K562 (cell line): Measurements from ENCODE around the gene PGPEP1. TPM values are rescaled to one million over a fixed set of nuclear protein-coding genes. Genes with fewer than 3 reads are reported as not detected.

Experiments used
- ATAC-seq: fragments of 200-7000 bp; cut with Tn5 transposase; 3 replicates; pipeline ENCODE4 v1.9.1; 2020; ENCODE audit warnings: moderate library complexity
- BruUV-seq: library from RNA; stranded (reverse); fragments of 400-500 nt; replicated peaks from 2 replicates; lab custom pipeline; 2021; lab: Mats Ljungman, UMichigan
- CTCF ChIA-PET: fragments of 300-600 bp; formaldehyde crosslinking; extraction: SDS; loops from one replicate; lab custom pipeline; 2021; ENCODE audit warnings: low intra/inter-chr PET ratio; lab: Yijun Ruan, JAX
- POLR2A ChIA-PET: fragments of 300-600, 350-650 bp; sonication (Branson Sonifier 250); formaldehyde crosslinking; extraction: SDS; loops from one replicate; lab custom pipeline; 2021; ENCODE audit warnings: antibody characterized with exemption, inconsistent platforms; lab: Yijun Ruan, JAX
- DNase-seq, 4 experiments: peaks; one replicate each; pipeline versions ENCODE4 v3.0.0 to v3.0.0-alpha.2; 2011 to 2018; ENCODE audit warnings: low spot score in 3 of 4, mixed read lengths in 3 of 4; ENCODE audit errors: extremely low read depth in 1 of 4
- FAIRE-seq: peaks from 2 replicates; lab custom pipeline; 2011; peaks lifted over from hg19 to GRCh38; lab: Jason Lieb, UNC
- H2AFZ ChIP-seq: 2 replicates; pipeline ENCODE4 v1.6.0; 2011; ENCODE audit warnings: low read depth, low read length, control low read depth, inconsistent platforms
- H3K27ac ChIP-seq: fragments of 200-600 bp; 3 replicates; pipeline ENCODE4 v1.8.0; 2011; ENCODE audit warnings: low read depth, mild to moderate bottlenecking, control low read depth, inconsistent platforms, low read length, moderate library complexity, mixed read lengths; ENCODE audit errors: extremely low read depth
- H3K27me3 ChIP-seq, 2 experiments: fragments of 300-600 bp in 1 of 2; 2 replicates in 1 of 2; 3 replicates in 1 of 2; pipeline versions ENCODE4 v1.6.0 to v1.8.0; 2011; ENCODE audit warnings: inconsistent platforms in 2 of 2, low read length in 2 of 2, mild to moderate bottlenecking in 1 of 2, mixed read lengths in 1 of 2, moderate library complexity in 1 of 2; ENCODE audit not compliant: control insufficient read depth in 2 of 2, insufficient read depth in 2 of 2
- H3K36me3 ChIP-seq: fragments of 300-600 bp; 3 replicates; pipeline ENCODE4 v1.8.0; 2011; ENCODE audit warnings: mild to moderate bottlenecking, low read length, inconsistent platforms; ENCODE audit not compliant: control insufficient read depth, insufficient read depth
- H3K4me1 ChIP-seq, 2 experiments: fragments of 200-600 bp in 1 of 2; replicated peaks in 1 of 2; 2 replicates in 1 of 2; 3 replicates in 1 of 2; pipeline versions ENCODE4 v1.5.1 to v1.8.0; 2011; ENCODE audit warnings: inconsistent platforms in 2 of 2, low read length in 2 of 2, mild to moderate bottlenecking in 1 of 2, mixed read lengths in 1 of 2, moderate library complexity in 1 of 2; ENCODE audit not compliant: control insufficient read depth in 2 of 2, insufficient read depth in 2 of 2
- H3K4me2 ChIP-seq: 2 replicates; pipeline ENCODE4 v1.6.1; 2011; ENCODE audit warnings: low read length, control low read depth, inconsistent platforms, mixed read lengths; ENCODE audit not compliant: insufficient read depth
- H3K4me3 ChIP-seq: fragments of 200-600 bp; sonication (generic), shearing (Covaris generic); 2 replicates; pipeline ENCODE4 v1.5.1; 2016; ENCODE audit warnings: control low read depth, inconsistent platforms
- H3K79me2 ChIP-seq: fragments of 200-600 bp; 3 replicates; pipeline ENCODE4 v1.8.0; 2011; ENCODE audit warnings: low read length, inconsistent platforms; ENCODE audit not compliant: control insufficient read depth, insufficient read depth
- H3K9ac ChIP-seq, 2 experiments: 2 replicates each; pipeline versions ENCODE4 v1.6.0 to v1.6.1; 2011; ENCODE audit warnings: low read depth in 2 of 2, low read length in 2 of 2, control low read depth in 1 of 2, inconsistent platforms in 1 of 2, mild to moderate bottlenecking in 1 of 2, mixed read lengths in 1 of 2; ENCODE audit not compliant: insufficient read depth in 1 of 2
- H3K9me1 ChIP-seq: one replicate; pipeline ENCODE4 v1.6.0; 2011; ENCODE audit warnings: inconsistent platforms, mild to moderate bottlenecking, low read length, moderate library complexity; ENCODE audit not compliant: control insufficient read depth, insufficient read depth
- H3K9me3 ChIP-seq: replicated peaks from 2 replicates; pipeline ENCODE4 v1.5.1; 2011; ENCODE audit warnings: low read depth, low read length, inconsistent platforms; ENCODE audit not compliant: control insufficient read depth, insufficient read depth
- H4K20me1 ChIP-seq: replicated peaks from 2 replicates; pipeline ENCODE4 v1.6.1; 2011; ENCODE audit warnings: low read length, inconsistent platforms, mixed read lengths; ENCODE audit not compliant: control insufficient read depth, insufficient read depth
- EP300 ChIP-seq: IDR thresholded peaks from 2 replicates; pipeline ENCODE4 v1.6.1; 2012; ENCODE audit warnings: low read length, improper control_type of control experiment
- KDM5B ChIP-seq: fragments of 200-600 bp; sonication (generic); IDR thresholded peaks from 2 replicates; pipeline ENCODE4 v1.6.1; 2012; ENCODE audit warnings: low read depth, mild to moderate bottlenecking, moderate library complexity, low read length, control low read depth, inconsistent platforms; ENCODE audit not compliant: insufficient replicate concordance
- MAFK ChIP-seq: IDR thresholded peaks from 2 replicates; pipeline ENCODE4 v1.6.1; 2011; ENCODE audit warnings: low read length, improper control_type of control experiment
- NCOA1 ChIP-seq: fragments of 450-650 bp; IDR thresholded peaks from 2 replicates; pipeline ENCODE4 v1.6.1; 2016; ENCODE audit warnings: low read depth
- NFE2 ChIP-seq: IDR thresholded peaks from 2 replicates; pipeline ENCODE4 v1.6.1; 2014; ENCODE audit warnings: antibody characterized with exemption, low read depth
- PPARD ChIP-seq: fragments of 250-450 bp; sonication (Bioruptor Pico); IDR thresholded peaks from 2 replicates; pipeline ENCODE4 v1.8.0; 2022; ENCODE audit warnings: inconsistent platforms, mild to moderate bottlenecking, moderate library complexity
- TCF7 ChIP-seq: sonication (generic); IDR thresholded peaks from 2 replicates; pipeline ENCODE4 v1.6.1; 2016; ENCODE audit warnings: antibody characterized with exemption, borderline replicate concordance
- ZBTB17 ChIP-seq: fragments of 450-650 bp; formaldehyde crosslinking; IDR thresholded peaks from 2 replicates; pipeline ENCODE4 v1.4.0; 2020; ENCODE audit warnings: mild to moderate bottlenecking
- ZNF24 ChIP-seq: fragments of 450-650 bp; IDR thresholded peaks from 2 replicates; pipeline ENCODE4 v1.6.1; 2016
- WGBS: fragments of 100-300 bp; shearing (Covaris generic); methylation state at CpG from one replicate; pipeline ENCODE4 v1.1.6; 2016; ENCODE audit warnings: low coverage, mixed read lengths; ENCODE audit not compliant: insufficient coverage; ENCODE audit errors: missing lambda C conversion rate; 5-methylcytosine and 5-hydroxymethylcytosine counted together
- in situ Hi-C: fragments of 300-500 bp; cut with MboI; formaldehyde crosslinking; loops from 4 replicates; pipeline ENCODE4 v1.15.0; 2018; ENCODE audit warnings: inconsistent platforms, mixed read lengths
- intact Hi-C: fragments of 100-400 bp; cut with micrococcal nuclease; formaldehyde crosslinking; loops from 2 replicates; pipeline ENCODE4 v1.14.2; 2022
- polyA plus RNA-seq, 8 experiments: library from polyadenylated mRNA; depleted of rRNA in 4 of 8; stranded (reverse) in 5 of 8; unstranded in 3 of 8; fragments of >200 nt; fragmentation: Nextera tagmentation in 2 of 8; fragmentation: Illumina TruSeq in 1 of 8; extraction: Ambion mirVana in 2 of 8; extraction: Trizol in 1 of 8; gene quantifications; 2 replicates each; pipeline versions ENCODE4 v1.2.1 to v1.2.3, GENCODE V29; 2011 to 2014; ENCODE audit warnings: inconsistent platforms in 1 of 8, missing spikeins in 1 of 8
- total RNA-seq, 7 experiments: library from RNA; depleted of rRNA in 6 of 7; stranded (reverse); fragments of >200 nt in 6 of 7; fragmentation: Illumina TruSeq in 2 of 7; extraction: Trizol in 2 of 7; gene quantifications; 2 replicates each; pipeline versions ENCODE4 v1.2.1 to v1.2.3, GENCODE V29; 2011 to 2021; ENCODE audit warnings: low replicate concordance in 1 of 7
- TF ChIP-seq, protein P1 (sequence below): fragments of 450-650 bp; IDR thresholded peaks from 2 replicates; pipeline ENCODE4 v1.6.1; 2017; ENCODE audit warnings: antibody characterized with exemption, mild to moderate bottlenecking
- TF ChIP-seq, protein P2 (sequence below): fragments of 200-800 bp; sonication (Bioruptor generic); IDR thresholded peaks from 2 replicates; pipeline ENCODE4 v1.6.1; 2017; ENCODE audit warnings: missing genetic modification characterization, missing compliant biosample characterization
- TF ChIP-seq, protein P3 (sequence below), 2 experiments: IDR thresholded peaks; 2 replicates each; pipeline ENCODE4 v1.6.1; 2011; ENCODE audit warnings: borderline replicate concordance in 1 of 2, control low read depth in 1 of 2, low read depth in 1 of 2, low read length in 1 of 2, mild to moderate bottlenecking in 1 of 2, mixed read lengths in 1 of 2, moderate library complexity in 1 of 2; ENCODE audit not compliant: insufficient read depth in 1 of 2, insufficient read length in 1 of 2, poor library complexity in 1 of 2, severe bottlenecking in 1 of 2; ENCODE audit errors: extremely low read depth in 1 of 2

The PGPEP1 gene
- total and polyA plus RNA-seq, 9 of the 15 experiments (the other 6 are each of a cell fraction or from before 2014, with no cell fraction given), result 10.0 to 69.6 (median 33.5) TPM

DNA sequence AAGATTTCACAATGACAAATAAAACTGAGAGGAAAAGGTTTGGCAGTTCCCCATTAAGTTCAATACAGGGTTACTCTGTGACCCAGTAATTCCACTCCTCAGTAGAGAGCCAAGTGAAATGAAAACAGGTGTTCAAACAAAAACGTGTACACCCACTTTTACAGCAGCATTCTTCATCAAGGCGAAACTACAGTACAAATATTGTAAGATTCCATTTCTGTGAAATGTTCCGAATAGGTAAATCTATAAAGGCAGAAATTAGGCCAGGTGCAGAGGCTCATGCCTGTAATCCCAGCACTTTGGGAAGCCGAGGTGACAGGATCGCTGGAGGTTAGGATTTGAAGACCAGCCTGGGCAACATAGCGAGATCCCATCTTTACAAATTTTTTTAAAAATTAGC lies 36.6 kb downstream of the PGPEP1 start (continued):
- TF ChIP-seq, protein P1, sequence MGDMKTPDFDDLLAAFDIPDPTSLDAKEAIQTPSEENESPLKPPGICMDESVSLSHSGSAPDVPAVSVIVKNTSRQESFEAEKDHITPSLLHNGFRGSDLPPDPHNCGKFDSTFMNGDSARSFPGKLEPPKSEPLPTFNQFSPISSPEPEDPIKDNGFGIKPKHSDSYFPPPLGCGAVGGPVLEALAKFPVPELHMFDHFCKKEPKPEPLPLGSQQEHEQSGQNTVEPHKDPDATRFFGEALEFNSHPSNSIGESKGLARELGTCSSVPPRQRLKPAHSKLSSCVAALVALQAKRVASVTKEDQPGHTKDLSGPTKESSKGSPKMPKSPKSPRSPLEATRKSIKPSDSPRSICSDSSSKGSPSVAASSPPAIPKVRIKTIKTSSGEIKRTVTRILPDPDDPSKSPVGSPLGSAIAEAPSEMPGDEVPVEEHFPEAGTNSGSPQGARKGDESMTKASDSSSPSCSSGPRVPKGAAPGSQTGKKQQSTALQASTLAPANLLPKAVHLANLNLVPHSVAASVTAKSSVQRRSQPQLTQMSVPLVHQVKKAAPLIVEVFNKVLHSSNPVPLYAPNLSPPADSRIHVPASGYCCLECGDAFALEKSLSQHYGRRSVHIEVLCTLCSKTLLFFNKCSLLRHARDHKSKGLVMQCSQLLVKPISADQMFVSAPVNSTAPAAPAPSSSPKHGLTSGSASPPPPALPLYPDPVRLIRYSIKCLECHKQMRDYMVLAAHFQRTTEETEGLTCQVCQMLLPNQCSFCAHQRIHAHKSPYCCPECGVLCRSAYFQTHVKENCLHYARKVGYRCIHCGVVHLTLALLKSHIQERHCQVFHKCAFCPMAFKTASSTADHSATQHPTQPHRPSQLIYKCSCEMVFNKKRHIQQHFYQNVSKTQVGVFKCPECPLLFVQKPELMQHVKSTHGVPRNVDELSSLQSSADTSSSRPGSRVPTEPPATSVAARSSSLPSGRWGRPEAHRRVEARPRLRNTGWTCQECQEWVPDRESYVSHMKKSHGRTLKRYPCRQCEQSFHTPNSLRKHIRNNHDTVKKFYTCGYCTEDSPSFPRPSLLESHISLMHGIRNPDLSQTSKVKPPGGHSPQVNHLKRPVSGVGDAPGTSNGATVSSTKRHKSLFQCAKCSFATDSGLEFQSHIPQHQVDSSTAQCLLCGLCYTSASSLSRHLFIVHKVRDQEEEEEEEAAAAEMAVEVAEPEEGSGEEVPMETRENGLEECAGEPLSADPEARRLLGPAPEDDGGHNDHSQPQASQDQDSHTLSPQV, result 0 out of 2 replicates have a peak, but pooled peaks have one; percentile 9

DNA sequence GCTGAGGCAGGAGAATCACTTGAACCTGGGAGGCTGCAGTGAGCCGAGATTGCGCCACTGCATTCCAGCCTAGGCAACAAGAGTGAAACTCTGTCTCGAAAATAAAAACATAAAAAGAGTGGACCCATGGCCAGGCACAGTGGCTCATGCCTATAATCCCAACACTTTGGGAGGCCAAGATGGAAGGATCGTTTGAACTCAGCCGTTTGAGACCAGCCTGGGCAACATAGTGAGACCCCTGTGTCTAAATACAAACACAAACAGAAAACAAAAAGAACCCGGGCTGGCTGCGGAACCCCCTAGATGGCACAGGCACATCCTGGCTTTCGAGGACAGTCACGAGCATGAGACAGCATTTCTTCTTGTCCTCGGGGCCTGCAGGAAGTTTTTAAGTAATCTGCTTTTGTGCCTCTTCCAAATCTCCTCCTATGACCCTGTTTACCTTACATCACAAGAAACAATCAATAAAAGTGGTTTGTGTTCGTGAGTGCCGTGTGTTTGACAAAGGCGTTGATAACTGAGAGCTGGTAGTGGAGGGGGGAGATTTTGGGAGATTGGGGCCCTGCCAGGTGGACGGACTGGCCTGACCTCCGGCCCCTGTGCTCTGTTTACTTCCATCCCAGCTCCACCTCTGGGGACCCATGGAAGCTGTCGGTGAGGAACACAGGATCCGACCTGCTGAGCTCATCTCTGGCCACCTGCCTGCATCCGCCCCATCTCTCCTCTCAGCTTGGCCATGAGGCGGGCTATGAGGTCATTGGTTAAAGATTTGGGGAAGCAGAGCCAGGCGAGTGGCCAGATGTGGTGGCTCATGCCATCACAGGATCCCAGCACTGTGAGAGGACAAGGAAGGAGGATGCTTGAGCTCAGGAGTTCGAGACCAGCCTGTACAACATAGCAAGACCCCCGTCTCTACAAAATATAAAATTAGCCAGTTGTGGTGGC lies 39.7 kb downstream of the PGPEP1 start:
- FAIRE-seq (peak; percentile 65), DNase-seq (peak; percentile 45 to 77 (median 54)), ATAC-seq (peak; percentile 71)
- Histone ChIP-seq H3K36me3 (no peaks in the 10 kb centered on the region), H3K4me2 (peak overlapping the region; percentile 43), H3K27ac (peak overlapping the region; percentile 66), H3K79me2 (peaks cover 3% of the 10 kb centered on the region; the same call in 2 of the 3 replicates), H3K9me3 (no peaks in the 10 kb centered on the region), H3K9ac (peak overlapping the region; percentile 56 to 66), H4K20me1 (no peaks in the 10 kb centered on the region), H3K4me3 (no peak overlapping the region), H3K4me1 (peaks cover 47 to 54% of the 10 kb centered on the region in 2 experiments), H3K27me3 (no peaks in the 10 kb centered on the region), H3K9me1 (no peaks in the 10 kb centered on the region), H2AFZ (peak overlapping the region; percentile 79)
- no TSS peak for BruUV-seq
- ChIA-PET POLR2A (interaction anchor here (0.6 to 2.5 kb wide), 9 partner anchors 10 to 882 kb away, joined by 3 to 37 read pairs (median 5); partner anchors contain the start of genes JUND and LRRC25), CTCF (no interaction called here)
- in situ Hi-C loops, result no loop called here
- intact Hi-C loops, result no loop called here
- WGBS, result 23% methylated on average over 22 of the region's 22 CpGs
- 0 out of 2 replicates have a peak, but pooled peaks have one; percentile 3 for TF ChIP-seq ZNF24
- peak; percentile 90 for TF ChIP-seq NFE2
- no peak for TF ChIP-seq ZBTB17 (CRISPR knock-in tag)
- peak; percentile 49; the same call in 1 of the 2 replicates for TF ChIP-seq NCOA1
- TF ChIP-seq, protein P2, sequence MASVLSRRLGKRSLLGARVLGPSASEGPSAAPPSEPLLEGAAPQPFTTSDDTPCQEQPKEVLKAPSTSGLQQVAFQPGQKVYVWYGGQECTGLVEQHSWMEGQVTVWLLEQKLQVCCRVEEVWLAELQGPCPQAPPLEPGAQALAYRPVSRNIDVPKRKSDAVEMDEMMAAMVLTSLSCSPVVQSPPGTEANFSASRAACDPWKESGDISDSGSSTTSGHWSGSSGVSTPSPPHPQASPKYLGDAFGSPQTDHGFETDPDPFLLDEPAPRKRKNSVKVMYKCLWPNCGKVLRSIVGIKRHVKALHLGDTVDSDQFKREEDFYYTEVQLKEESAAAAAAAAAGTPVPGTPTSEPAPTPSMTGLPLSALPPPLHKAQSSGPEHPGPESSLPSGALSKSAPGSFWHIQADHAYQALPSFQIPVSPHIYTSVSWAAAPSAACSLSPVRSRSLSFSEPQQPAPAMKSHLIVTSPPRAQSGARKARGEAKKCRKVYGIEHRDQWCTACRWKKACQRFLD (CRISPR knock-in tag), result peak; percentile 88
- no peak for TF ChIP-seq TCF7
- TF ChIP-seq, protein P3, sequence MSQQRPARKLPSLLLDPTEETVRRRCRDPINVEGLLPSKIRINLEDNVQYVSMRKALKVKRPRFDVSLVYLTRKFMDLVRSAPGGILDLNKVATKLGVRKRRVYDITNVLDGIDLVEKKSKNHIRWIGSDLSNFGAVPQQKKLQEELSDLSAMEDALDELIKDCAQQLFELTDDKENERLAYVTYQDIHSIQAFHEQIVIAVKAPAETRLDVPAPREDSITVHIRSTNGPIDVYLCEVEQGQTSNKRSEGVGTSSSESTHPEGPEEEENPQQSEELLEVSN (IDR thresholded peaks at IDR 0.05; ENCODE audit: borderline replicate concordance in 1 of 2, extremely low read depth in 1 of 2, insufficient read depth in 1 of 2, insufficient read length in 1 of 2, low read depth in 1 of 2, low read length in 1 of 2, poor library complexity in 1 of 2, severe bottlenecking in 1 of 2), result peak in 1 of 2 experiments; percentile 87
- TF ChIP-seq EP300, result peak; percentile 60
- no peak for TF ChIP-seq PPARD
- TF ChIP-seq MAFK, result peak; percentile 50; the same call in 1 of the 2 replicates
- TF ChIP-seq KDM5B, result no peak
